Neutrophil (primary cell): ENCODE results near the gene MAG.

Experiments used
- H3K27ac ChIP-seq: fragments of 200-600 bp; sonication (generic); 2 replicates; pipeline ENCODE4 v1.5.1; 2016; ENCODE audit warnings: mild to moderate bottlenecking, moderate library complexity
- H3K27me3 ChIP-seq: fragments of 200-600 bp; sonication (generic); 2 replicates; pipeline ENCODE4 v1.6.0; 2016; ENCODE audit warnings: mild to moderate bottlenecking
- H3K36me3 ChIP-seq: fragments of 200-600 bp; sonication (generic); 2 replicates; pipeline ENCODE4 v1.5.1; 2017
- H3K4me1 ChIP-seq, 2 experiments: fragments of 200-600 bp in 1 of 2; sonication (generic) in 1 of 2; 1 replicate in 1 of 2; 2 replicates in 1 of 2; pipeline versions ENCODE4 v1.5.1 to v1.6.1; 2013 to 2016; ENCODE audit warnings: low read depth in 1 of 2, low read length in 1 of 2, mild to moderate bottlenecking in 1 of 2, moderate library complexity in 1 of 2; ENCODE audit not compliant: control insufficient read depth in 1 of 2, insufficient read depth in 1 of 2
- H3K4me3 ChIP-seq, 2 experiments: fragments of 200-600 bp in 1 of 2; sonication (generic) in 1 of 2; 1 replicate in 1 of 2; 2 replicates in 1 of 2; pipeline ENCODE4 v1.5.1; 2013 to 2016; ENCODE audit warnings: low read depth in 1 of 2, low read length in 1 of 2, mild to moderate bottlenecking in 1 of 2, moderate library complexity in 1 of 2
- H3K9me3 ChIP-seq: fragments of 200-600 bp; sonication (generic); 2 replicates; pipeline ENCODE4 v1.5.1; 2016
- CTCF ChIP-seq: fragments of 200-600 bp; sonication (generic); IDR thresholded peaks from 2 replicates; pipeline ENCODE4 v1.5.1; 2016; ENCODE audit warnings: antibody characterized with exemption

Gene MAG

DNA sequence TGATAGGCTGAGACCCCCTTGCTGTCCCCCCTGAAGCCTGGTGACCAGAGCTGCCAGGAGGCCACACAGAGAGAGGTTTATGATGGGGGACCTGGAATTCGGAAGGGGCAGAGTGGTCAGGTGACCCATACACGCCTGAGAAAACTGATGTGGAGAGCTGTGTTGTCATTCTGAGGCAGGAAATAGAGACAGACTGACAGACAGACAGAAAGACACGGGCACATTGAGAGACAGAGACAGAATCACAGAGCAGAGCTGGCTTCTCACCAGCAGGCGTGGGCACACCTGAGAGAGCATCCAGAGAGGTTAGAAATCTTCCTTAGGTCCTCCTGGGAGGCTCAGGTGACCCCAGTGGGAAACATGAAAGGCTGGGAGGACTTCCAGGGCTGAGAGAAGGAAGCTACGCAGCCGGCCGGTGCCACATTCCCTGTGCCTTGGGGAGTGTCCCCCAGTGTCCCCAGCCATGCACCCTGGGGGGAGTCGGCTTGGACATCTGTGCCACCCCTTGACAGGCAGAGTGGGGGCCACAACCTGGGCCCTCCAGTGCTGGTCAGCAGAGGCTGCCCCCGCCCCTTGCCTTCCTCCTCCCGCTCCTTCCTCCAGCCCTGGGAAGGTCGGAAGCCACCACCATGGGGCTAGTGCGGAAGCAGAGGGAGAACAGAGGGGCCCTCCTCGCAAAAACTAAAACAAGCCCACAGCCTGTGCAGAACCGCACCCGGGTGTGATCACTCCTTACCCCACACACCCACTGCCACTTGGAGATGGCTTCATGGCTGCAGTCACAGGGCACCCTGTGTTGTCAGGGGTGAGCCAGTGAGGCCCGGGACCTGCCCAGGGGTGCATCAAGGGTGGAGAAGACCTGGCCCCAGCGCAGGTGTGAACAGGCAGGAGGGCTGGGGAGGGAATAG, 57.9 kb downstream of the MAG start:
- no peak for TF ChIP-seq CTCF
- peaks cover 18% of the 10 kb centered on the region for H3K27me3 ChIP-seq
- H3K4me3 ChIP-seq, result no peak overlapping the region
- peak overlapping the region; percentile 23 for H3K27ac ChIP-seq
- no peaks in the 10 kb centered on the region for H3K36me3 ChIP-seq
- H3K4me1 ChIP-seq, result peaks cover 46 to 56% of the 10 kb centered on the region in 2 experiments
- H3K9me3 ChIP-seq, result no peaks in the 10 kb centered on the region

- Histone ChIP-seq H3K27ac (no peak overlapping the region), H3K4me3 (no peak overlapping the region), H3K9me3 (no peaks in the 10 kb centered on the region), H3K4me1 (peaks cover 46 to 60% of the 10 kb centered on the region in 2 experiments), H3K27me3 (peaks cover 10% of the 10 kb centered on the region), H3K36me3 (no peaks in the 10 kb centered on the region)
- TF ChIP-seq CTCF, result no peak
Measured at GRCh38 chr19:35350591-35350990, 58.6 kb downstream of the MAG start.

DNA sequence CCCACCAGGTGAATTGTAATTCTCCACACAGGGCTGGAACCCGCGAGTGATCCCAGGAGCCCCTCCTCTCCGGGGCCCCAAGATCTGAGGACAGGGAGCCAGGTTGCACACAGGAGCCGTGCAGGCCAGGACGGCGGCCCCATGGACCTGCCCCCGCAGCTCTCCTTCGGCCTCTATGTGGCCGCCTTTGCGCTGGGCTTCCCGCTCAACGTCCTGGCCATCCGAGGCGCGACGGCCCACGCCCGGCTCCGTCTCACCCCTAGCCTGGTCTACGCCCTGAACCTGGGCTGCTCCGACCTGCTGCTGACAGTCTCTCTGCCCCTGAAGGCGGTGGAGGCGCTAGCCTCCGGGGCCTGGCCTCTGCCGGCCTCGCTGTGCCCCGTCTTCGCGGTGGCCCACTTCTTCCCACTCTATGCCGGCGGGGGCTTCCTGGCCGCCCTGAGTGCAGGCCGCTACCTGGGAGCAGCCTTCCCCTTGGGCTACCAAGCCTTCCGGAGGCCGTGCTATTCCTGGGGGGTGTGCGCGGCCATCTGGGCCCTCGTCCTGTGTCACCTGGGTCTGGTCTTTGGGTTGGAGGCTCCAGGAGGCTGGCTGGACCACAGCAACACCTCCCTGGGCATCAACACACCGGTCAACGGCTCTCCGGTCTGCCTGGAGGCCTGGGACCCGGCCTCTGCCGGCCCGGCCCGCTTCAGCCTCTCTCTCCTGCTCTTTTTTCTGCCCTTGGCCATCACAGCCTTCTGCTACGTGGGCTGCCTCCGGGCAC, 59.6 kb downstream of the MAG start:
- Histone ChIP-seq H3K27ac (no peak overlapping the region), H3K4me3 (no peak overlapping the region), H3K9me3 (no peaks in the 10 kb centered on the region), H3K4me1 (peaks cover 39 to 50% of the 10 kb centered on the region in 2 experiments), H3K27me3 (peaks cover under 1% of the 10 kb centered on the region), H3K36me3 (no peaks in the 10 kb centered on the region)
- TF ChIP-seq CTCF, result no peak

GRCh38 chr19:35352177-35352447, 60.2 kb downstream of the MAG start:
- no peaks in the 10 kb centered on the region for H3K9me3 ChIP-seq
- no peak for TF ChIP-seq CTCF
- H3K27me3 ChIP-seq, result no peaks in the 10 kb centered on the region
- peaks cover 33 to 45% of the 10 kb centered on the region in 2 experiments for H3K4me1 ChIP-seq
- no peaks in the 10 kb centered on the region for H3K36me3 ChIP-seq
- no peak overlapping the region for H3K27ac ChIP-seq
- no peak overlapping the region for H3K4me3 ChIP-seq

GRCh38 chr19:35352448-35353304, 60.7 kb downstream of the MAG start:
- Histone ChIP-seq H3K9me3 (no peaks in the 10 kb centered on the region), H3K27ac (no peak overlapping the region), H3K4me1 (peaks cover 33 to 45% of the 10 kb centered on the region in 2 experiments), H3K27me3 (no peaks in the 10 kb centered on the region), H3K4me3 (no peak overlapping the region), H3K36me3 (no peaks in the 10 kb centered on the region)
- TF ChIP-seq CTCF, result peak; percentile 85
